HG02852 (cell line): ENCODE data around the gene ANKRD18B.
"Not testable (repeated sequence)": the region's sequence is repeated elsewhere in the genome, so short reads cannot be mapped to it uniquely, and the experiment has no call there.

Source experiments
- ATAC-seq: cut with Tn5 transposase; IDR thresholded peaks from one replicate; pipeline ENCODE4 v1.9.1; 2021; ENCODE audit warnings: mild to moderate bottlenecking, moderate library complexity; ENCODE audit not compliant: unreplicated experiment

Gene ANKRD18B

DNA sequence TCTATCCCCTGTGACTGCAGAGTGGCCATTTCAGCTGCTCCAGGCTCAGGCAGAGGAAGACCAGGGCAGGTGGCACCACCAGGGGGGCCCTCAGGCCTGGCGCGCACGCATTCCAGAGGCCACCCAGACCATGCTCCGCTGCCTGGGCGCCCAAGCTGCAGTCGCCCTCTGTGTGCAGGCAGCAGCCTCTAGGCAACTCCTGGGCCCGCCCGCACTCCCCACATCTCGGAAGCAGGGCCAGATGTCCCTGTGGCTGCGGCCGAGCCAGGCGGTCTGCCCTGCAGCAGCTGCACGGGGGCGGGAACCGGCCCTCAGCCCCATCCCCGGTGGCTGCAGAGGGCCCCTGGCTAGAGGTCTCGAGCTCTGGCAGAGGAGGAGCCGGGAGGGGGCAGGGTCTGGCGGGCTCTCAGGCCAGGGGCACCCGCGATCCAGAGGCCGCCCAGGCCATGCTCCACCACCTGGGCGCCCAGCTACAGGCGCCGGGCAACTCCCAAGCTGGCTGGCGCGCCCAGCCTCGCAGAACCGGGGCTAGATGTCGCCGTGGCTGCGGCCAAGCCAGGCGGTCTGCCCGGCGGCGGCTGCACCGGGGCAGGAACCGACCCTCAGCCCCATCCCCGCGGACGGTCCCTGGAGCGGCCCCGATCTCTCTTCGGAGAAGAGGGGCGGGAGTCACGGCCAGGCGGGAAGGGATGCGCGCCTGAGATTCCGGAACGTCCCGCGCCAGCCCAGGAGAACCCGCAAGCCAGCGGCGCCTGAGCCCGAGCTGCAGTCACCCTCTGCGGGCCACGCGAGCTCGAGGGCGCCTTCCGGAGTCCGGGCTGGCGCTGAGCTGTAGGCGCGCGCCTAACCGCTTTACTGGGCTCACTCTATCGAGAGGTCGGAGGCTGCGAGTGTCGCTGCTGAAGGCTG lies at the start of gene ANKRD18B:
ANKRD18B (plus strand) TSS at position 855 of the 909 bp plus-strand sequence. CDS start 239 bp downstream, outside the sequence.
- ATAC-seq, result not testable (repeated sequence)

DNA sequence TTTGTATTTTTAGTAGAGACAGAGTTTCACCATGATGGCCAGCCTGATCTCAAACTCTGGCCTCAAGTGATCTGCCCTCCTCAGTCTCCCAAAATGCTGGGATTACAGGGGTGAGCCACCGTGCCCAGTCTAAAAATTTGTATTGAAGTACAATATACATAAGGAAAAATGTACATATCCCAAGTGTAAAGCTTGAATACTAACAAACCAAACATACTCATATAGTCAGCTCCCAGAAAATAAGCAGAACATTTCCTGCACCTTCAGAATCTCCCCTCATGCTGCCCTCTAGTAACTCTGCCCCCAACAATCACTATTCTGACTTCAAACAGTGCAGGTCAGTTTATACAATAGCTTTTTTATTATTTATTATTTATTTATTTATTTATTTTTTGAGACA lies 48.7 kb upstream of the ANKRD18B start:
- ATAC-seq, result no peak

- ATAC-seq, result no peak
Observed at GRCh38 chr9:33476503-33476902, 47.5 kb upstream of the ANKRD18B start.

DNA sequence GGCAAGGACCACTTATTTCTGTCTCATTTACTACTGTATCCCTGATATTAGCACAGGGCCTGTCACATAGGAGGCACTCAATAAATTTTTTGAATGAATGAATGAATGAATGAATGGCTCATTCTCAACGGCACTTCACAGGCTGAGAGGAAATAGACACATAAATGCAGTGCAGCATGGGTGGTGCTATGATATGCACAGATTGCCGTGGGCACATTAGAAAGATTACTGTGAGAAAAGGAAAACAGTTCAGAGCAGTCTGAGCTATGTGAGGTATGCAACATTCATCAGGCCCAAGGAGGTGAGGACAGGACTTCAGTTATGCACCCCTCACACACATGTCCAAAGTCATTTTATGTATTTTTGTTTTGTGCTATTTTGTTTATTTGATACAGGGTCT lies 43.9 kb upstream of the ANKRD18B start:
- no peak for ATAC-seq

GRCh38 chr9:33480976-33481375 lies 43.1 kb upstream of the ANKRD18B start:
- no peak for ATAC-seq

DNA sequence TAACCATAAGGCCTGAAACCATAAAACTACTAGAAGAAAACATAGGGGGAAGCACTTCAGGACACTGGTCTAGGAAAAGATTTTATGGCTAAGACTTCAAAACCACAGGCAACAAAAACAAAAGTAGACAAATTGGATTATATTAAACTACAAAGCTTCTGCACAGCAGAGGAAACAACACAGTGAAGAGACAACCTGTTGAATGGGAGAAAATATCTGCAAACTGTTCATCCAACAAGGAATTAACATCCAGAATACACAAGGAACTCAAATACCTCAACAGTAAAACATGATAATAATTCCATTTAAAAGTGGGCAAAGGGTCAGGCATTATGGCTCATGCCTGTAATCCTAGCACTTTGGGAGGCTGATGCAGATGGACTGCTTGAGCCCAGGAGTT lies 38.7 kb upstream of the ANKRD18B start:
- ATAC-seq, result not testable (repeated sequence)

GRCh38 chr9:33489066-33489465 lies 35.0 kb upstream of the ANKRD18B start:
- ATAC-seq, result no peak

- not testable (repeated sequence) for ATAC-seq
Observed at GRCh38 chr9:33493819-33494218, 30.2 kb upstream of the ANKRD18B start.

DNA sequence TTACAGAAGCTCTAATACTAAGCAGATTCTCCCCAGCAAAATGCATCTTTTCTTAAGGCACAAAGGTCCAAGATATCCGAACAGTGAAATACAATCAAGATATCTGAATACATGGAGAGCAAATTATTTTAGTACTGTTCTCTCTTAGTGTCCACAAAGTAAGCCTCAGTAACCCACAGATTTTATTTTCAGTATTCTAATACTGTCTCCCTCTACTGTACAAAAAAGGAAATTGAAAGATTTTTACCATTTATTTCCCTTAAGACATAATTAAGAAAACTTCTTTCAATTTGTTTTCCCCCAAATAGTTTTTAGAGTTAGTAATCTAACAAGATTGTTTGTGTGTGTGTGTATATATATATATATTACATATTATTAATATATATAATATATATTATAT lies 25.7 kb upstream of the ANKRD18B start:
- ATAC-seq, result no peak

GRCh38 chr9:33506626-33507370 lies 17.3 kb upstream of the ANKRD18B start:
- no peak for ATAC-seq

DNA sequence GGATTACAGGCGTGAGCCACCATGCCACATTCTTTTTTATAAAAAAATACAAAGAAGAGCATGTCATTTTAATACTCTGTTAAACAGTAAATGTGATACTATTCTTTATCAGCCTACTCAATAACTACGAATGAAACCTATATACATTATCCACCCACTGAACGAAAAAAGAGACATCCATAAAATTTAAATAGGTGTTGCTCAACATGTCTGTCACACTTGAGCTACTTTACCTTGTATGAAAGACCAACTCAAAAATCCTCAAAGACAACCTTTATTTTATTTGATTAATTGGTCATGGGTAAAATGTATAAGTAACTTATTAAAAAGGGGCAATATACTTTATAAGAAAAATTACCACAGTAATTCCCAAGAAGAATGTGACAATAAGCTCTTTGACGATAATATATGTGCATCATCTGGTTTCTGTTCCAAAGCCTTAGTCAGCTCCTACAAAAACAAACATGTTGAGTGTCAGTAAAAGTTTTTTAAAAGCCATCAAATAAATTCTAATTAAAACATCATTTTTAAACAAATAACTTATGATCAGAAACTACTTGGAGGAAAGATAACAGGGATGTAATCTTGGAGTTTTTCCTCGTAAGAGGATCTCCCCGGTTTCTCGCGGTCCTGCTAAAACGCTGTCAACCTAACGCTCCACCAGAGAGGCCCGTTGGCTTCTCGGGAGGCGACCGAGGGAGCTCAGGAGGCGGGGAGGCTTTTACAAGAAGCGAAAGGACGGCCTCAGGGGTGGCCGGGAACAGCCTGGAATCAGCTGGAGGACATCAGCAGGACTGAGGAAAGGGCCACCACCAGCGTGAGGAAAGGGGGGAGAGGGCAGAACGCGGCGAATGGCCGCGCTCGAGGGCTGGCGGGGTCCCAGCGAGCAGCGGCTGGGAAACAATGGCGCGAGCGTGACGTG lies 13.5 kb upstream of the ANKRD18B start:
- ATAC-seq, result peak; percentile 59

DNA sequence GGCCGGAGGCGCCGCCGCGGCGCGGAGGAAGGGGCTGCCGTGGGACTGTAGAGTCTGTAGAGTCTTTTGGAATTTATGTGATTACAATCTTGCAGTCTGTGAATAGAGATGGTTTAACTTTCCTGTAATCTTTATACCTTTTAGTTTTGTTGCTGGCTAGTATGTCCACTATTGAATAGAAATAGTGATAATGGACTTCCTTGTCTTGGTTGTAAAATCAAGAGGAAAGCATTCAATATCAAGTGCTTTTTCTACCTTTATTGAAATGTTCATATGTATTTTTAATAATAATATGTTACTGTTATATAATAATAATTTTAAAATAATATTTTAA lies 12.9 kb upstream of the ANKRD18B start:
- not testable (repeated sequence) for ATAC-seq

- ATAC-seq, result not testable (repeated sequence)
Observed at GRCh38 chr9:33512535-33512934, 11.5 kb upstream of the ANKRD18B start.

DNA sequence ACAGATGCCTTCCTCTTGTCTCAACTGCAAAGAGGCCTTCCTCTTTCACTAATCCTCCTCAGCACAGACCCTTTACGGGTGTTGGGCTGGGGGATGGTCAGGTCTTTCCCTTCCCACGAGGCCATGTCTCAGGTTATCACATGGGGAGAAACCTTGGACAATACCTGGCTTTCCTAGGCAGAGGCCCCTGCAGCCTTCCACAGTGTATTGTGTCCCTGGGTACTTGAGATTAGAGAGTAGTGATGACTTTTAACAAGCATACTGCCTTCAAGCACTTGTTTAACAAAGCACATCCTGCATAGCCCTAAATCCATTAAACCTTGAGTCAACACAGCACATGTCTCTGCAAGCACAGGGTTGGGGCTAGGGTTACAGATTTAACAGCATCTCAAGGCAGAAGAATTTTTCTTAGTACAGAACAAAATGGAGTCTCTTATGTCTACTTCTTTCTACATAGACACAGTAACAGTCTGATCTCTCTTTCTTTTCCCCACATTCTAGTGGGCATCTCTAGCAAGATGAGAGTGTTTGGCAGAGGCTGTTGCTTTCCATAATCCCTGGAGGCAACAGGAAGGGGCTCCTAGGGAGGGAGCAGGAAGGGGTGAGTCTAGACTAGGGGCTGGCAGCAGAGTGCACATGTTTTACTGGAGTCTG lies 8.6 kb upstream of the ANKRD18B start:
- not testable (repeated sequence) for ATAC-seq

DNA sequence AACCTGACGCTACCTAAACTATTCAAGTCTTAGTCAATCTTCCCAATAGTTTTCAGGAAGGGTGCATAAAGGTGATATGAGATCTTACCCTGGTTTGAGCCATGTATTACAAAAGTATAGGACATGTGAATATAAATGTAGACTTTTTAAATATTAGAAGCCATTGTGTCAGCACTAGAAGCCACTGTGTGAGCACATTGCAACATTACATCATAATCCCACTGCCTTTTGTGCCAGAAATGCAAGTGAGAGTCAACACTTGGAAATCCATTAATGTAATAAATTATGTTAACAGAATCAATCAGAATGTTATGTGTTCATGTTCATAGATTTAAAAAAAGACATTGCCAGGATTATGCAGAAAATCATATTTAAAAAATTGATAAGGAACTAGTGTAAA lies 7.7 kb upstream of the ANKRD18B start:
- not testable (repeated sequence) for ATAC-seq

- ATAC-seq, result no peak
Observed at GRCh38 chr9:33517373-33517772, 6.7 kb upstream of the ANKRD18B start.

DNA sequence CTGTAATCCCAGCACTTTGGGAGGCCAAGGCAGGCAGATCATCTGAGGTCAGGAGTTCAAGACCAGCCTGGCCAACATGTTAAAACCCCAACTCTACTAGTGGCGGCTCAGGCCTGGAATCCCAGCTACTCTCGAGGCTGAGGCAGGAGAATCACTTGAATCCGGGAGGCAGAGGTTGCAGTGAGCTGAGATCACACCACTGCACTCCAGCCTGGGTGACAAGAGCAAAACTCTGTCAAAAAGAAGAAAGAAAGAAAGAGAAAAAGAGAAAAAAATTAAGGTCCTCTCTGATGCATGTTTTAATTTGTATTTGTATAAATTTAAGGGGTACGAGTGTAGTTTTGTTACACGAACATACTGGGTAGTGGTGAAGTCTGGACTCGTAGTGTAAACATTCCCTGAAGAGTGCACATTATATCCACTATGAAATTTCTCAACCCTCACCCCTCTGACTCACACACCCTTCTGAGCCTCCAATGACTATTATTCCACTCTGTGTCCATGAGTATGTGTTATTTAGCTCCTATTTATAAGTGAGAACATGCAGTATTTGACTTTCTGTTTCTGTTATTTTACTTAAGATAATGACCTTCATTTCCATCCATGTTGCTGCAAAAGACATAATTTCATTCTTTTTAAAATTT lies 6.0 kb upstream of the ANKRD18B start:
- ATAC-seq, result not testable (repeated sequence)

DNA sequence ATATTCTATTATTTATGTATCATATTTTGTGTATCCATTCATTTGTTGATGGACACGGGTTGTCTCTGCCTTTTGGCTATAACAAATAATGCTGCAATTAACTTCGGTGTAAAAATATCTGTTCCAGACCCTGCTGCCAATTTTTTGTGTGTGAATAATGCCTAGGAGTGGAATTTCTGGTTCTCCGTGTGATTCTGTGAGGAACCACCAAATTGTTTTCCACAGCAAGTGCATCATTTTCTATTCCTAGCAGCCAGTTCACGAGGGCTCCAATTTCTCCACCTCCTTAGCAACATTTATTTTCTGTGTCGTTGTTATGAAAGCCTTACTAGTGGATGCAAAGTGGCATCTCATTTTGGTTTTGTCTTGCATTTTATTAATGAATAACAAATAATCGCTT lies 2.2 kb upstream of the ANKRD18B start:
- not testable (repeated sequence) for ATAC-seq

GRCh38 chr9:33524306-33524947 lies 376 bp downstream of the ANKRD18B start:
- no peak for ATAC-seq
